GM19324 (cell line): ENCODE data around the gene KRT80.
"Not testable (repeated sequence)": the region's sequence is repeated elsewhere in the genome, so short reads cannot be mapped to it uniquely, and the experiment has no call there.

Experiments
- ATAC-seq: cut with Tn5 transposase; IDR thresholded peaks from one replicate; pipeline ENCODE4 v1.9.1; 2021; ENCODE audit warnings: mild to moderate bottlenecking, moderate library complexity; ENCODE audit not compliant: unreplicated experiment, low FRiP score

KRT80 gene

DNA sequence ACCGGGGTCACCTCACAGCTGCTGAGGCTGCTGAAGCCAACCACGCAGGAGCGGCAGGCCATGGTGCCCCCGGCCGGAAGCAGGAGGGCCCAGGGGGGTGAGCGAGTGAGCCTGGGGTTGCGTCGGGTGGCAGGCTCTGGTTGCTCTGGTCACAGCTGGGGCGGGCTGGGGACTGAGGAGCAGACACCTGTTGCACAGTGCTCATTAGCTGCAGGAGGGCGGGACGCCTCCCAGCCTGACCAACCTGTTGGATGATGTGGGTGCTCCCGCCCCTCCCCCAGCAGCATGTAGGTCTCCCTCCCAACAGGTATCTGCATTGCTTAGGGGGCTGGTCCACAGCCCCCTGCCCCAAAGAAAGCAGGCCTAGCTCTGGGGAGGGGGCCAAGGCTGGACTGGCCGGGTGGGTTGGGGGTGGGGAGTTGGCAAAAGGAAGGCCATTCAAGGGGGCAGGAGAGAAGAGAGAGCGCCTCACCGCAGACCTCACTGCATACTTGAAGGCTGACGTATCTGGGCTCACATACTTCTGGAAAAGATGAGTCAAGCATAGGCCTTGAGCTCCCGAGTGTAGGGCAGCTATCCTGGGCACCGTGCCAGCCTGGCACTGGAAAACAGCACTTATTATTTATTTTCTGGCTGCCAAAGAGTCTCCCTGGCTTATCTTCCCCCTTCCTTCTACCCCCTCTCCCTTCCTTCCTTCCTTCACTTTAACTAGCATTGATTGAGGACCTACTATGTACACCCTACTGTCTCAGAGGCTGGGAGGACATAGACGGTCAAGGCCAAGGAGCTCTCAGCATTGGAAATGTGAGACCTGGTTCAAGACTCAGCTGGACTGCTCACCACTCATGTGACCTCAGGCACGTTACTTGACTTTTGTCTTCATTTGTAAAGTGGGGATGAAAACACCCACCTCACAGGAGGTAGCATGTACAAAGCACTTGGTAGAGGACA lies at the start of gene KRT80:
KRT80 (minus strand) TSS at position 174 of the 951 bp plus-strand sequence; CDS start at position 62, 112 bp downstream.
- no peak for ATAC-seq

DNA sequence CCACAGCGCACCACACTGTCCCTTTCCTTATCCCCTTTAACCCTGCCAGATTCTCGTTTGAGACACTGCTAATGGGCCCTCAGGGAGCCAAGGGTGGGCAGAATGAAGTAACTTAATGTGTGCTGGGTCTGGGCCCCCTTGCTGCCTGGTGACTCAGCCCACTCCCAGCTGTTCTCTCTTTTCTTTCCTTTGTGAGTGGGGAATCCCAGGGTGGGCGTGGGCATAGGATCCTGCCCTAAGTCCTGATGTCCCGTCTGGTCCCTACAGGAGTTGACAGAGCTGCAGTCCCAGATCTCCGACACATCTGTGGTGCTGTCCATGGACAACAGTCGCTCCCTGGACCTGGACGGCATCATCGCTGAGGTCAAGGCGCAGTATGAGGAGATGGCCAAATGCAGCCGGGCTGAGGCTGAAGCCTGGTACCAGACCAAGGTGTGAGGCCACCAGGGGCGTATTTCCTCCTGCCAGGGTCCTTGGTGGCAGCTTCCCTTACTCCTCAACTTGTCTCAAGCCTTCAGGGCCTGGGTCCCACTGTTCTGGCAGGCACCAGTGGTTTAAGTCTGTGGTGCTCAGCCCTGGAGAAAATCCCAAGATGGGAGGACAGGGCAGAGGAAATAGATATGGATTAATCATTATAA lies 49.5 kb upstream of the KRT80 start:
- ATAC-seq, result no peak

DNA sequence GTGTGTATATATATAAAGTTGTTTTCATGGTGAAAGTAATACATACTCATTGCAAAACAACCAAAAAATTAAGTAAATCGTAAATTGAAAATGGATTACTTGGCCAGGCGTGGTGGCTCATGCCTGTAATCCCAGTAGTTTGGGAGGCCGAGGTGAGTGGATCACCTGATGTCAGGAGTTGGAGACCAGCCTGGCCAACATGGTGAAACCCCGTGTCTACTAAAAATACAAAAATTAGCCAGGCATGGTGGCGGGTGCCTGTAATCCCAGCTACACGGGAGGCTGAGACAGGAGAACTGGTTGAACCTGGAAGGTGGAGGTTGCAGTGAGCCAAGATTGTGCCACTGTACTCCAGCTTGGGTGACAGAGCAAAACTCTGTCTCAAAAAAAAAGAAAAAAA lies 48.4 kb upstream of the KRT80 start:
- not testable (repeated sequence) for ATAC-seq

DNA sequence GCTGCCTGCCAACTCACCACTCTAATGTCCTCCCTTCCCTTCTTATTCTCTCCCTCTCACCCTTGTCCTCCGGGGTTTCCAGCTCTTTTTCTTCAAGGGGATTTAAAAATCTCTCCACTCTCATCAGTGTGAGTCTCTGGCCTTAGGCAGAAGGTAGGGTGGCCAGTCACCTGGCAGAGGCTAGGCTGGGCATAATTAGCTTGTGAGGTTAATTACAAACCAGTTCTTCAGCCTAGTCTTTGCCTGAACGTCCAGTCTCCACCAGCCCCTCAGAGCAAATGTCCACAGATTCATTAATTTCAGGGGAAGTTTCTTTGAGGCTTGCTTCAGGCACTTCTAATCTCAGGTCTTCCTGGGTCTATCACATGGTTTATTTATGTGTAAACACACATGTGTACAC lies 48.0 kb upstream of the KRT80 start:
- no peak for ATAC-seq

DNA sequence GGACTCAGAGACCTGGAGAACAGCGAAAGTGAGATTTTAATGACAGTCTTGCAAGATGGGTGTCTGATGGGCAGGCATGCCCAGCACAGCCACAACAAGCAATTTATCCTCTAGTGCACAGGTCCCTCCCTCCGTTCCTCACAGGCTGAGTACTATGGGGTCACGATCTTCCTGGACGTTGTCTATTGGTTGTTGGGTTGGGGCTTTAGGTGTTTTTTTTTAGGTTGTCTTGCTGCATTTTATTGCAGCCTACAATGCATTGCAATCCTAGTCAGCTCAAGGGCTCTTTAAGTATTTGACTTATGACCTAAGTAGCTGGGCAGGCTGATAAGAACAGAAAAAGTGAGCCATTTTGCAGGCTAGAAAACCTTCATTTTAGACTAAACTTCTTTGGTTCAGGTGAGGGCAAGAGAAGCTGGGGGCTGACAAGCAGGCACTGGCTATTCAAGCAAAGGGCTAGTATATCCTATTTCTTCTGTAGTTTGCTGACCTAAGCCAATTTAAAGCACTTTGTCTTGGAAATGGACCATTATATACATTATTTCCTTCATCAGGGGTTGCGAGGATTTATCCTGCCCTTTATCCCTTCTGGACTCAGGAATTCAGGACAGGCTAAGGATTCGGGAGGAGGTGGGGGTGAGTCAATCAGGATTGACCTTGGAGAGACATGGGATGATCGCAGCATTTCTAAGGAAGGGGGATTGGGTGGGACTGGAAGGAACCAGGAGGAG lies 47.3 kb upstream of the KRT80 start:
- ATAC-seq, result no peak

DNA sequence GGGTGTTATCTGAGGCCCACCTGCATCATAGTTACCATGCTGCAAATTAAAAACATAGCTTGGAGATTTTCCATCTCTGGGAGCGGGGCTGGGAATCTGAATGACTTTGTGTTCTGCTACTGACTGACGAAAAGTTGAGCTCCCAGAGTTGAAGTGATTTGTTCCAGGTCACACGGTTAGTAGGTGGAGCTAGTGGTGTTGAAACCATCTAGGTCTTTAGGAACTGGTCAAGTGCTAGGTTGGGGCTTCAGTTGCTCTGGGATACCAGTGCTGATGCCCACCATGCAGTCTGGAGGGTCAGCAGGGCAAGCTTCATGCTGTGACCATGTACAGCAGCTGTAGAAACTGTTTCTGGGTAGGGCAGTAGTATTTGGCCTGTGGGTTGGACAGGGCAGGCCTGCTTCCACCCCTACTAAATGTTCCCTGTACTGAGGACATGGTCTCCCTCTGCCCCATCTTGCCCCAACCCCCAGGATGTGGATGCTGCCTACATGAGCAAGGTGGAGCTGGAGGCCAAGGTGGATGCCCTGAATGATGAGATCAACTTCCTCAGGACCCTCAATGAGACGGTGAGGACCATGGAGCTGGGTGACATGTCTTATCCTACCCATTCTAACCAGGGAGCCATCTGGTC lies 46.5 kb upstream of the KRT80 start:
- ATAC-seq, result no peak

DNA sequence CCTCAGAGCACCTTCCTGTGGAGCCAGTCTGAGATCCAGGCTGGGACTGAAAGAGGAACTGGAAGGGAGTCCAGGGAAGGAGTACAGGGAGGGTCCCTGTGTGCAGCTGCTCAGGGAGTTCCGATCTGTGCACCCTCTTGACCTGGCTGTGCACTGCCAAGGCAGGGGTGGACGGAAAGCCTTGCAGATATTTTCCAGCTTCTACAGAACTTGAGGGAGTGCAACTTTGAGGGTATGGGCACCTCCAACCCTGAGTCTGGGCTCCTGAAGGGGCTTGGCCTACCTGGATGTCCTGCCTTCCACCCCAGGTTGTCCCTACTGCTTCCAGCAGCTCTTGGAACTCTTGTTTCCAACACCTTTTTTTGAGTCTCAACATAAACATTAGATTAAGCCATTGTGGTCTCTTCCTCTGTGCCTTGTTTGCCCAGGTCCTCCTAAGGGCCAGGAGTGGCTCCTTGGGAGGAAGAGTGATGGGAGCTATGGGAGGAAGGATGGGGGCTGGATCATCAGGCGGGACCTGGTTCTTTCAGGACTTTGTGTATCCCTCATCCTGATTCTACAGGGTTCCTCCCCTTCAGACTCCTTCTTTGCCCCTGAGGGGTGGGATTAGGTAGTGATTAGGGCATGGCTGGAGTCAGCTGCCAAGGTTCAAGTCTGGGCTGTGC lies 44.7 kb upstream of the KRT80 start:
- no peak for ATAC-seq

DNA sequence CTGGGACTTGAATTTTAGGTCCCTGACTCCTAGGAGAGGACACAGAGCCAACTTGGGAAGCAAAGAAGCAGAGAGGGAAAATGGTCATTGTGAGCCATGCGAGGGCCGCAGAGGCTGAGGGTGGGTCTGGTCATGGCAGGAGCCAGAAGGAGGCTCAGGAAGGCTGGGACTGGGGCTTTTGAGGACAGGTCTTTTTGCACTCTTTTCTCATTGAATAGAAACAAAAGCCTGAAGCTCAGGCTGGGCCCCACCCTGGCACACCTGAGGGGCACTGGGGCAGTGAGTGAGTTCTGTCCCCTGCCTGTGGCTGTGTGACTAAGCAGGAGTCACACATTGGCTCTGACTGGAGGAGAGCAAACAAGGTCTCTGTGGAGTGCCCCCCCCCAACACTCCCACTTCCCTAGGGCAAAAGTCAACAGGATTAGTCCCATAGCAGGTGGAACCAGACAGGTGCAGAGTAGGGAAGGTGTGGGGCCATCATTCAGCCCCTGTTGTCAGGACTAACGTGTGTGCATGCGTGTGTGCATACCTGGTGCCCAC lies 44.1 kb upstream of the KRT80 start:
- ATAC-seq, result no peak

DNA sequence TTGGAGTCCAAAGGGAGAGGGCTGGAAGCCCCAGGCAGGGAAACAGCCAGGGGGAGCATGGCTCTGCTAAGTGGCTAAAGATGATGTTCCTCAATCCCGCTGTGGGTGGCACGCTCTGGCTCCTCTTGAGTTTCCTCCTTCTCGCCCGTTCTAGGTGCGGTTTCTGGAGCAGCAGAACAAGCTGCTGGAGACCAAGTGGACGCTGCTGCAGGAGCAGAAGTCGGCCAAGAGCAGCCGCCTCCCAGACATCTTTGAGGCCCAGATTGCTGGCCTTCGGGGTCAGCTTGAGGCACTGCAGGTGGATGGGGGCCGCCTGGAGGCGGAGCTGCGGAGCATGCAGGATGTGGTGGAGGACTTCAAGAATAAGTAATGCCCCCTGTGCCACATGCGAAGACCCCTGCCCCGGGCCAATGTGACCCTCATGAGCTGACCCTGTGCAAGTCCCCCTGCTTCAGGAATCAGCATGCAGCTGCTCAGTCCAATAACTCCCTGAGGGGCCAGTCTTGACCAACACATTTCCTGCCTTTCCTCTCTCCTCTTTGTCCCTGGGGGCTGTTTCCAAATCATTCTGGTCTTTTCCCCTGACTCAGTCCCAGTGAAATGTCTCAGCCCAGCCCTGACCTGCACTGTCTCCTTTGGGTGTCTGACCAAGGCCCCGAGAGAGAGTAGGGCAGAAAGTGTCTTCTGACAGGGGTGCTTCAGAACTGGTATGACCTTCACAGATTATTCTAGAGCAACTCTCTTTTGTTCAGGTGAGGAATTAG lies 43.4 kb upstream of the KRT80 start:
- no peak for ATAC-seq

DNA sequence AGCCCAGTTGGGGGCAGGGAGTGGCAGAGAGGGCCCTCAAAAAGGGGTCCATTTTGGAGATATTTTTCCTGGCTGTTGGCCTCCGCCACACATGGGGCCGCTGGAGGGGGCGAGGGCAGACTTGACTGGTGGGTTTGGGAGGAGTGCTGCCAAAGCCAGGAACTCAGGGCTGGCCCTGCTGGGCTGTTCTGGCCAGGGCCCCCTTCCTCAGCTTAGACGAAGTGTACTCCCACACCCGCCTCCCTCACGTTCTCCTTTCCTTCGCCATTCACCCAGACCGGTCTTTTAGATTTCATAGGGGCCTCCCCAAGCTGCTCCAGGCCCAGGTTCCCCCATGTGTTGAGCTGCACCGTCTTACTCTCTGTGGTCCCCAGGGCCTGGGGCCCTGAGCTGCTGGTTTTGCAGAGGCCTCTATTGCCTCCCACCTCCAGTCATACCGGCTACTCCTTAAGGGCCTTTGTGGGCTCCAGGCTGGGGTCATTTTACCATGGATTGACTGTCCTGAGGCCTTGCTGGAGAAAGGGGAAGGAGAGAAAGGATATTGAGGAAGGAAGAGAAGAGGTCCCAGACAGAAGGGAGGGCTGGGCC lies 42.5 kb upstream of the KRT80 start:
- ATAC-seq, result no peak

DNA sequence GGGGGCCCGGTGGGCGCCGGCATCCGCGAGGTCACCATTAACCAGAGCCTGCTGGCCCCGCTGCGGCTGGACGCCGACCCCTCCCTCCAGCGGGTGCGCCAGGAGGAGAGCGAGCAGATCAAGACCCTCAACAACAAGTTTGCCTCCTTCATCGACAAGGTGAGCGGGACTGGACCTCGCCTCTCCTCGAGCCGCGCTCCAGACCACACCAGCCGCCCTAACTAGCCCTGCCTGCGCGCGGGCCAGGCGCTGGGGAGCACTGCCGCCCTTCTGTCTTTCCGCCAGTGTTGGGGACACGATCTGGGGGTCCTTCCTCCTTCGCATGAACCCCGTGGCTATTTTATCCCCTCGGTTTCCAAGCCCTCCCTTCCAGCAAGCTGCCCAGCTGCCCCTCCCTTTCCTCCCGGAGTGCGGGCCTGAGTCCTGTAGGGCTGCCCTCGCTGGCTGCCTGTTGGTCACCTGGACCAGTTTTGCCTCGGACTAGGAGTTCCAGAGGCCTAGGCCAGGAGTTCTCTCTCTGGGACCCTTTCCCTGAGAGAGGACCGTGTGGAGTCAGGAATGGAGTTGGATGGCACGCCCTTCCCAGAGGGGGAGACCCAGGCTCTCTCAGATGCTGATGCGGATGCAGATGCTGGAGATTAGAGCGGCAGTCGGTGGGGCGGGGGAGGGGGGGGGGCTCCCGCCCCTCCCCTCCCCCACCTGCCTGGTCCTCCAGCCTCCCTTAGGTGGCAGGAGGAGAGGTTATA lies 41.8 kb upstream of the KRT80 start:
- ATAC-seq, result no peak

DNA sequence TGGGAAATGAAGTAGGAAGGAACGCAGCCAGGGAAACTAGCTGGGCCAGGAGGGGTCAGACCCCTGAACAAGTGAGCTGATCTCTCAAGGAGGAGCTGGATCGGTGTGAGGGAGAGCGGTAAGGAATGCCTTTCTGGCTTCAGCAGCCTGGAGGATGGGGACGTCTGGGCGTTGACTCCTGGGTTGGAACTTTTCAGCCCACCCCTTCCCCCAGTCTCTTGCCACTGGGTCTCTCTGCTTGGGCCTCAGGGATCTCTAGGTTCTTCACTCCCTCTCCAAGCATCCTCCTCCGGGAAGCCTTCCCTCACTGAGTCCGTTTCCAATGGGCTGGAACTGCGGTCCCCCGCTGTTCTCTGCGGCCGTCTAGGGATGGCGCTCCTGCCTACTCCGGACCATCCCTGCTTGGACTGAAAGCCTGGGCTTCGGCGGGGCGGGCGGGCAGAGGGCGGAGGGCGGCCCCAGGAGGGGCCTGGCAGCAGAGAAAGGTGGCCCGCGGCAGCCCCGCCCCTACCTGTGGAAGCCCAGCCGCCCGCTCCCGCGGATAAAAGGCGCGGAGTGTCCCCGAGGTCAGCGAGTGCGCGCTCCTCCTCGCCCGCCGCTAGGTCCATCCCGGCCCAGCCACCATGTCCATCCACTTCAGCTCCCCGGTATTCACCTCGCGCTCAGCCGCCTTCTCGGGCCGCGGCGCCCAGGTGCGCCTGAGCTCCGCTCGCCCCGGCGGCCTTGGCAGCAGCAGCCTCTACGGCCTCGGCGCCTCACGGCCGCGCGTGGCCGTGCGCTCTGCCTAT lies 41.1 kb upstream of the KRT80 start, which contains the start of gene KRT7:
KRT7 (plus strand) TSS at position 570 of the 788 bp plus-strand sequence; CDS start at position 624, 54 bp downstream.
- ATAC-seq, result no peak

DNA sequence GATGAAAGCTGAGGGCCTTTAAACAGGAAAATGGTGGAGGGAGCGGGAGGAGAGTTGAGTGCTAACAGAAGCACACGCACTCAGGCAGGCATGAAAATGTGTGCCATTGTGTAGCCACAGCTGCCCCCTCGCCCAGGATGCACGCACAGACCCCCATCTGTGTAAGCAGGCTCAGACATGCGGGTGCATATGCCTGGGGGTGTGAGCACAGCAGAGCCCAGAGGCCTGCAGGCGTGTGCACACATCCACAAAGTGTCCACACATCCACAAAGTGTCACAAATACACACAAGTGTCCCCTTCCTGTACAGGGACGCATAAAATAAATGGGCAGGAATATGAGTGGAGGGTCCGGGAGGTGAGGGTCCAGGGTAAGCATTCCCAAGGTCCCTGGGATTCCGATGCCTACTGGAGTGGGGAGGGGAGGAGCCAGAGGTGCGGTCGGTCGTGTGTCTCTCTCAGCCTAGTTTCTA lies 40.4 kb upstream of the KRT80 start:
- ATAC-seq, result no peak

DNA sequence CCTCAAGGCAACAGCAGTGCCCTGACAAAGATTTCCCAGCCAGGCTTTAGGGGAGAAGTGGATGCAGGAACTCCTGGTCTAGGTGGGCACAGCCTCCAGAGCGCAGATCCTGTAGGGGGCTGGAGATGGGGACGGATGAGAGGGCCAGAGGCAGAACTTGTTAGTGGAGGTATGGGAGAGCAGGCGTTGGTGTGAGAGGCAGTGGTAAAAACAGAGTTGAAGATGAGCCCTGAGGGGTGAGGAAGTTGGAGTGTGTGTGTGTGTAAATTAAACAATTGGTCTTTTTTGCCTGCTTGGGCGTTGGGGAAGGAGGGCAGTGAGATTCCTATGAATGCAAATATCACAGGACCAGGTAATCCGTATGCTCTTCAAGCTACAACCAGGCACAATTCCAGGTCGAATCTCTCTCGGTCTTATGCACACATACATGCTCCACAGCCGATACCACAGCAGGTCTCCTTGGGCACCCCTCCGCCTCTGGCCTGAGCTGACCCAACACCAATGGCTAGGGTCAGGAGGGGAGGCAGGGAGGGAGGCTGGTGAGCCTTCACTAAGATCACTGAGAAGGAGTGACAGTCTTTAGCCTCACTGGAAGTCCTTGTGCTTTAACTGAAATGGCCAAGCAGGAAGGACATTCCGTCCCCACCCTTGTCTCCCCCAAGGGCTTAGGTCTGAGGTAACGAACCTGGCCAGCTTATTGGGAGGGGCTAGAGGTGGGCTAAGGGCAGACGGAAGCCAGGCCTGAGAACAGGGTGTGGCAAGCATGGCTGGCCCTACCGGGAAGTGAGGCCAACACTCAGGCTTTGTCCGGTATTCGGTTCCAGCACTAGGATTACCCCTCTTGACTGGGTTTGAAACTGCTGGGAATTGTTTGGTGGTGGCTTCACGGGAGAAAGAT lies 39.7 kb upstream of the KRT80 start:
- no peak for ATAC-seq

DNA sequence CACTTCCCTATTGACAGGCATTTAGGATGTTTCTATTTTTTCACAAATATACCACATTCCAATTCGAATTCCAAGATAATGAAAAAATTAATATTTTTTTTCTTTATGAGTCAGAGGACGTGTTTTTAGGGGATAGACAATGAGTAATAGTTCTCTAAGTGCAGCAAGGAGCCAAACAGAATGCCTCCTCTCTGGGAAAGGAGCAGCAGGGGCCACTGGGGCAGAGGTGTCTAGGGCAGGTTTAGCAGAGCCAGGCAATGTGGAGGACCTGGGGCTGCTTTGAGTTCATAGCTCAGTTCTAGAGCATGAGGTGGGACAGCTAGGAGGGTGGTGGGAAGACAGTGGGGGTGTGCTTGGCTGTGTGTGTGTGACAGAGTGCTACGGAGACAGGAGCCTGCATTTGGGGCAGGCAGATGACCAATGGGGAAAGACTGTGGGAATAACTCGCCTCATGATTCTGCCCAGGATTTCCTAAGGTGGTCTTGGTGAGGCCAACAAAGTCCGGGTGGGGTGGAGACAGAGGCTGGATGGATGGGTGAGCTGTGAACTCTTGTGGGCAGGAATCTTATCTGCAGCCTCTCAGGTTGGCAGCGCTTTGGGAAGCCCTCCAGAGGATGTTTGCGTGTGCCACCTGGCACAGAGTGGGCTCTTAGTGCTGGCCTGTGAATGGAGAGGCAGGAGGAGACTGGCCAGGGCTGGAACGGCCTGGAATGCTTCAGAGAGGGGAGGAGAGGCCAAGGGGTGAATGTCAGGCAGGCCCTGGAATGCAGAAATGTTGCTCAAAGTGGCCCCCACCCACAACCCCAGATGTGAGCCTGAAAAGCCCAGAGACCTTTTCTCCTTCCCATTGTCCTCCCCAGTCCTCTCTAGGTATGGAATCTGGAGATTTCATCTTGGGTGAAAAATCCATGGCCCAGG lies 38.8 kb upstream of the KRT80 start:
- no peak for ATAC-seq
